Ovary (tissue), 9 donors: Measurements from ENCODE around the gene AOX1. TPM values are rescaled to one million over a fixed set of nuclear protein-coding genes. Genes with fewer than 3 reads are reported as not detected.

Experiments
- DNase-seq, 5 donors: peaks; one replicate each; pipeline ENCODE4 v3.0.0-alpha.2; 2019 to 2020
- H3K27ac ChIP-seq, 2 donors: fragments of 200-600 bp; one replicate each; pipeline versions ENCODE4 v1.5.1 to v1.8.0; 2019 to 2022
- H3K27me3 ChIP-seq: fragments of 200-600 bp; one replicate; pipeline ENCODE4 v1.8.0; 2022
- H3K36me3 ChIP-seq: fragments of 200-600 bp; sonication (generic); one replicate; pipeline ENCODE4 v1.5.1; 2019
- H3K4me1 ChIP-seq: one replicate; pipeline ENCODE4 v1.8.1; 2013; ENCODE audit warnings: mild to moderate bottlenecking, moderate library complexity; ENCODE audit not compliant: insufficient read depth
- H3K4me3 ChIP-seq: fragments of 200-600 bp; sonication (generic); one replicate; pipeline ENCODE4 v1.5.1; 2017
- H3K9me3 ChIP-seq, 2 donors: fragments of 200-600 bp in 1 of 2; sonication (generic) in 1 of 2; one replicate each; pipeline versions ENCODE4 v1.5.1 to v1.8.1; 2013 to 2019; ENCODE audit warnings: mild to moderate bottlenecking in 1 of 2, moderate library complexity in 1 of 2
- EP300 ChIP-seq: sonication (generic); formaldehyde crosslinking; IDR thresholded peaks from one replicate; pipeline ENCODE4 v1.6.1; 2017; ENCODE audit warnings: antibody characterized with exemption
- POLR2A ChIP-seq: fragments of 450-650 bp; IDR thresholded peaks from one replicate; pipeline ENCODE4 v1.6.1; 2017; ENCODE audit warnings: antibody characterized with exemption, mild to moderate bottlenecking, moderate library complexity
- whole genome bisulfite sequencing, 3 donors: extraction: QIAGEN DNeasy Blood & Tissue Kit in 1 of 3; methylation state at CpG; one replicate each; pipeline versions ENCODE4 v1.1.5 to v1.1.7; 2013 to 2017; 5-methylcytosine and 5-hydroxymethylcytosine counted together
- intact Hi-C, 4 donors: fragments of 100-400 bp; cut with DNase I; formaldehyde crosslinking; loops; one replicate each; pipeline versions ENCODE4 v1.11.0 to v1.15.1; 2022 to 2023
- polyA plus RNA-seq, 2 donors: library from polyadenylated mRNA; stranded (reverse); fragments of 200-250 nt in 1 of 2; fragments of 350-450 nt in 1 of 2; fragmentation: Illumina TruSeq in 1 of 2; extraction: RNeasy Lipid Tissue Mini Kit (QIAGEN cat#74804) in 1 of 2; gene quantifications; one replicate each; pipeline ENCODE4 v1.2.3, GENCODE V29; 2013 to 2014
- total RNA-seq, 7 donors: library from RNA; depleted of rRNA in 2 of 7; stranded (reverse); fragments of >200 nt in 2 of 7; fragmentation: NEBNext Ultra II Directional in 3 of 7; extraction: Animal tissue kit (Norgen Biotek cat#: 25700) in 3 of 7; gene quantifications; one replicate each; pipeline versions ENCODE4 v1.1.0 to v1.2.4, GENCODE V29; 2016 to 2023
- TF ChIP-seq, protein P1 (sequence below), 3 donors: fragments of 450-650 bp in 2 of 3; fragments of 200-600 bp in 1 of 3; IDR thresholded peaks; one replicate each; pipeline versions ENCODE4 v1.5.1 to v1.8.0; 2016 to 2022; ENCODE audit warnings: antibody characterized with exemption in 3 of 3, mild to moderate bottlenecking in 1 of 3
- donor health status: DM: no; HTN: no; CAD: no; lungs with moderate emphysema.
- donor health status: DM: no; HTN: no; CAD: no.
- donor health status: Bipolar disorder and iron deficiency.
- donor health status: DM: yes; HTN: yes; CAD: no.
- donor health status: DM: no; HTN: no; CAD: no.
- donor health status: DM: yes; HTN: yes; CAD: no.

Gene AOX1
- total and polyA plus RNA-seq, 9 donors, result 29.1 to 105 (median 67.2) TPM

DNA sequence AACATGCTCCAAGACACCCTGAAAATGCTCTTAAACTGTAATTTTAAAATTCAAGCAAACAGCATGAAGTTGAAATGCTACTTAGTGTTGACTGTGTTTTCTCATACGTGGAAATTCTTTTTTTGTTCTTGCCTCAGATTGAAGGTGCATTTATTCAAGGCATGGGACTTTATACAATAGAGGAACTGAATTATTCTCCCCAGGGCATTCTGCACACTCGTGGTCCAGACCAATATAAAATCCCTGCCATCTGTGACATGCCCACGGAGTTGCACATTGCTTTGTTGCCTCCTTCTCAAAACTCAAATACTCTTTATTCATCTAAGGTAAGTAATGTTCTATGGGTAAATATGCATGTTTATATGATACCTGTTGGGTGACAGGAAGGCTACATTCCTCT lies 82.7 kb downstream of the AOX1 start:
- Histone ChIP-seq H3K4me1 (no peaks in the 10 kb centered on the region), H3K36me3 (no peaks in the 10 kb centered on the region), H3K4me3 (no peak overlapping the region), H3K27ac (no peak overlapping the region), H3K9me3 (no peaks in the 10 kb centered on the region), H3K27me3 (no peaks in the 10 kb centered on the region)
- TF ChIP-seq POLR2A, result no peak
- no peak for TF ChIP-seq EP300
- TF ChIP-seq, protein P1, sequence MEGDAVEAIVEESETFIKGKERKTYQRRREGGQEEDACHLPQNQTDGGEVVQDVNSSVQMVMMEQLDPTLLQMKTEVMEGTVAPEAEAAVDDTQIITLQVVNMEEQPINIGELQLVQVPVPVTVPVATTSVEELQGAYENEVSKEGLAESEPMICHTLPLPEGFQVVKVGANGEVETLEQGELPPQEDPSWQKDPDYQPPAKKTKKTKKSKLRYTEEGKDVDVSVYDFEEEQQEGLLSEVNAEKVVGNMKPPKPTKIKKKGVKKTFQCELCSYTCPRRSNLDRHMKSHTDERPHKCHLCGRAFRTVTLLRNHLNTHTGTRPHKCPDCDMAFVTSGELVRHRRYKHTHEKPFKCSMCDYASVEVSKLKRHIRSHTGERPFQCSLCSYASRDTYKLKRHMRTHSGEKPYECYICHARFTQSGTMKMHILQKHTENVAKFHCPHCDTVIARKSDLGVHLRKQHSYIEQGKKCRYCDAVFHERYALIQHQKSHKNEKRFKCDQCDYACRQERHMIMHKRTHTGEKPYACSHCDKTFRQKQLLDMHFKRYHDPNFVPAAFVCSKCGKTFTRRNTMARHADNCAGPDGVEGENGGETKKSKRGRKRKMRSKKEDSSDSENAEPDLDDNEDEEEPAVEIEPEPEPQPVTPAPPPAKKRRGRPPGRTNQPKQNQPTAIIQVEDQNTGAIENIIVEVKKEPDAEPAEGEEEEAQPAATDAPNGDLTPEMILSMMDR (IDR thresholded peaks at IDR 0.05), result no peak
- no peak for DNase-seq
- 90 to 93% (median 90%) methylated on average over 3 of the region's 3 CpGs for WGBS, 3 donors
- intact Hi-C loops, result no loop called here

DNA sequence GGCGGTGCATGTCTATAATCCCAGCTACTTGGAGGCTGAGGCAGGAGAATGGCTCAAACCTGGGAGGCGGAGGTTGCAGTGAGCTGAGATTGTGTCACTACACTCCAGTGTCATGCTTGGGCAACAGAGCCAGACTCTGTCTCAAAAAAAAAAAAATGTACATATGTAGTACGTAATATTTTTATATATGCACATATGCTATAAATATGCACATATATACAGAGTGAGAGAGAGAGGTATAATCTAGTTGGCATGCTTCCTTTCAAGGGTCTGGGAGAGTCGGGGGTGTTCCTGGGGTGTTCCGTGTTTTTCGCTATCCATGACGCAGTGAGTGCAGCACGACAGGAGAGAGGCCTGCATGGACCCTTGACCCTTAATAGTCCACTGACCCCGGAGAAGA lies 83.5 kb downstream of the AOX1 start:
- H3K9me3 ChIP-seq, result no peaks in the 10 kb centered on the region
- DNase-seq, result no peak
- TF ChIP-seq POLR2A, result no peak
- H3K4me3 ChIP-seq, result no peak overlapping the region
- H3K27me3 ChIP-seq, result no peaks in the 10 kb centered on the region
- no peaks in the 10 kb centered on the region for H3K4me1 ChIP-seq
- no peak overlapping the region for H3K27ac ChIP-seq
- intact Hi-C loops, result no loop called here
- 87 to 93% (median 91%) methylated on average over 9 of the region's 9 CpGs for WGBS, 3 donors
- H3K36me3 ChIP-seq, result no peaks in the 10 kb centered on the region

DNA sequence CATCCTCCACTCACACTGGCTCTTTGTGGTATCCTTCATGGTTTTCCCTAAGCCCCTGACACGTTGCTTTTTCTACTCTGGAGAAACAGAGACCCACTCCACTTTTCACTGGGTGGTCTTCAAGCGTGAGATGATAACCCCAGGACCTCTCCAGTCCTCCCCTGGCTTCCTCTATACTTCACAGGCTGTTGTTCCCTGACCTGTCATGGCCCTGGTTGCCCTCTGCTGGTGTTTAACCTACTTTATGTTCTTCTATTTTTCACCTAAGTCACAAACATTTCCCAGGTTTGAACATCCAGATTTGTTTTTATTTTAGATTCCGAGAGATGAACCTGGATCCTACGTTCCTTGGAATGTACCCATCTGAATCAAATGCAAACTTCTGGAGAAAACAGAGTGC lies 84.5 kb downstream of the AOX1 start:
- WGBS, 3 donors, result 61 to 74% (median 63%) methylated on average over 4 of the region's 4 CpGs
- peaks cover 4% of the 10 kb centered on the region for H3K4me1 ChIP-seq
- no peaks in the 10 kb centered on the region for H3K36me3 ChIP-seq
- intact Hi-C loops, result no loop called here
- TF ChIP-seq EP300 (no peak), POLR2A (no peak)
- TF ChIP-seq, protein P1 (IDR thresholded peaks at IDR 0.05), result no peak
- no peak for DNase-seq
- H3K27ac ChIP-seq, result no peak overlapping the region
- H3K9me3 ChIP-seq, result no peaks in the 10 kb centered on the region
- no peaks in the 10 kb centered on the region for H3K27me3 ChIP-seq
- no peak overlapping the region for H3K4me3 ChIP-seq

DNA sequence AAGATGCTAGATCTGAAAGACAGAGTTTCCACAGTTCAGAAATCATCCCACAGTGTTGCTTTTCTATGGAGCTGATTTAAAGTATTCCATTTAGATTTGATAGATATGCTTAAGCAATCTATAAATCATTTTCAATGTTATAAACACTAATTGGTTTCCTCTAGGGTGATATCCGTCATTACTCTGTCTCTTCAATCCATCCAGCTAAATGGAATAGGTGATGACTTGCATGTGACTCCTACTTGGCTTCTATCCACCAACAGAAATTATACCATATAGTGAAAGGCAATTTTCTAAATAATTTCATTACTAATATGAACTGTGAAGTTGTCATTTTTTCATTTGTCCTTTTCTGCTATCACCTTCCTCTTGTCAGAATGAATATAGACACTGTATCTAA lies 84.9 kb downstream of the AOX1 start:
- no peak overlapping the region for H3K27ac ChIP-seq
- no peak for DNase-seq
- intact Hi-C loops, result no loop called here
- no peak overlapping the region for H3K4me3 ChIP-seq
- H3K4me1 ChIP-seq, result peaks cover 4% of the 10 kb centered on the region
- TF ChIP-seq POLR2A (no peak), EP300 (no peak)
- TF ChIP-seq, protein P1 (IDR thresholded peaks at IDR 0.05), result no peak
- H3K36me3 ChIP-seq, result no peaks in the 10 kb centered on the region
- 85 to 94% (median 94%) methylated on average over 1 of the region's 1 CpG for WGBS, 3 donors
- H3K9me3 ChIP-seq, result no peaks in the 10 kb centered on the region
- H3K27me3 ChIP-seq, result no peaks in the 10 kb centered on the region

DNA sequence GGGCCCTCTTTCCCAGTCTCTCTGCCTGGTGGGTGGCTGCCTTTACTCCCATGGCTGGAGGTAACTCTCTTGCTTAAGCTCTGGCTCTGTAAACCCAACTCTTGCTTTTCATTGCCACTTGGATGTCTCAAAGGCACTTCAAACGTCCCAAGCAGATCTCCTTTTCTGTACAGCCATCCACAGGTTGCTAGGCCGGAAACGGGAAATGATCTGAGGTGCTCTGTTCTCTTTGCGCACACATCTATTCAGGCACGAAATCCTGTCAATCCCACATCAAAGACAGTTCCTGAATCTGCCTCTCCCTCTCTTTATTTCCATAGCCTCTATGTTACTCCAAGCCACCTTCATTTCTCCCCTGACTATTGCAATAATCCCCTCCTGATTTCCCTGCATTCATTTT lies 87.4 kb downstream of the AOX1 start:
- 88% methylated on average over 5 of the region's 5 CpGs for WGBS, 3 donors
- no peak overlapping the region for H3K4me3 ChIP-seq
- no peaks in the 10 kb centered on the region for H3K27me3 ChIP-seq
- DNase-seq, result no peak
- TF ChIP-seq EP300, result no peak
- TF ChIP-seq POLR2A, result no peak
- TF ChIP-seq, protein P1 (IDR thresholded peaks at IDR 0.05), result no peak
- no peaks in the 10 kb centered on the region for H3K36me3 ChIP-seq
- no peaks in the 10 kb centered on the region for H3K9me3 ChIP-seq
- H3K4me1 ChIP-seq, result peaks cover 4% of the 10 kb centered on the region
- no peak overlapping the region for H3K27ac ChIP-seq
- intact Hi-C loops, result no loop called here
